ENCODE measurements around the gene PLCL2.
A peak's percentile ranks its signal among the peaks of the same experiment; 100 is the strongest.

Gene PLCL2

DNA sequence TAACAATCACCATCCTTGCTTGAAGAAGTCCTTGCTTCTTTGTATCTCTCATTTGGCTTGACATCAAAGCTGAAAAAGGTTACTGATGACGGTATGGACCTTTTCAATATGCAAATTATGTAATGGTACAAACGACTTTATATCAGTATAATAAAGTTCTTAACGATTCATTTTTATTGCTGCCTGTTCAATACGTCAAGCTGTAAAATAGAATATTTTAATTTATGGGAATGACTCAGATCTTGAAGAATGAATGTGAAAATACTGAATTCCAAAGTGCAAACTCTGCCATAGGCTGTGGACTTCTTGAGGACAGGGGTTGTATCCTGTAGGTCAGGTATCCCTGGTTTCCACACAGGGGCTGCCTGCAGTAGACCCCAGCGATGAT, 156.2 kb downstream of the PLCL2 start:
- no peak for DNase-seq (ENCODE audit: low read depth, low spot score)

DNA sequence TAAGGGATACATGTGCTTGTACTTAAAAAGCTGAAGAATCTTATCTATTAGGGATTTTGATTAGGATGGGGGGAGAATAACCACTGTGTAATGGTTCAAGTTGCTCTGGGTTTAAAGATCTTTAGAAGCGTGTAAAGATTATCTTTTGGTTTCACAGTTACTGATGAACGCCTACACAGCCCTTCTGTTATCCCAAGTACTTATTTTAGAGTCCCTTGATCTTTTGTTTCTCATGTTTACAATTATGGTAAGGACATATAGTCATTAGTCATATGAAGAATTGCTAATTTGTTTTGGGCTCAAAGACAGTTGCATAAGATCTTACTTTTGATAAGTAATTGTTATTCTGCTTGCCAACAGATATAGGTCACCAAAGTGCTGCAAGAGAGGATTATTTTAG, 160.1 kb downstream of the PLCL2 start:
- no peak for DNase-seq (ENCODE audit: low read depth, low spot score)

DNA sequence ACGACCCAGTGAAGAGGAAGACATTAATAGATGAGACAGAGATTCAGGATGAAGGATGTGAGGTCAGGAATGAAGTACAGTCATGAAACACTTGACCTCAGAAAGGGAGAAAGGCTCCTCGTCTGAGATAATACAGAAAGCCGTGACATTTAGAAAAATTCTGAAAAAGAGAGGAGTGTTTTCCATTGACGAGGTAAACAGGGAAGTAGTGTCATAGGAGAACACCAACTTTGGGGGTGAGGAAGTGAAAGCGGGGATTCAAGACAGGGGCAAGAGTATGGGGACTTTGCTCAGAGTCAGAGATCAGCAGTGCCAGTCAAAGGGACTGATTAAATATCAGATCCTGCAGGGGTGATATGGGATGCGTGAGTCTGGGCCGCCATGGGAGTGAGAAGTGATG, 160.9 kb downstream of the PLCL2 start:
- DNase-seq (ENCODE audit: low read depth, low spot score), result no peak

DNA sequence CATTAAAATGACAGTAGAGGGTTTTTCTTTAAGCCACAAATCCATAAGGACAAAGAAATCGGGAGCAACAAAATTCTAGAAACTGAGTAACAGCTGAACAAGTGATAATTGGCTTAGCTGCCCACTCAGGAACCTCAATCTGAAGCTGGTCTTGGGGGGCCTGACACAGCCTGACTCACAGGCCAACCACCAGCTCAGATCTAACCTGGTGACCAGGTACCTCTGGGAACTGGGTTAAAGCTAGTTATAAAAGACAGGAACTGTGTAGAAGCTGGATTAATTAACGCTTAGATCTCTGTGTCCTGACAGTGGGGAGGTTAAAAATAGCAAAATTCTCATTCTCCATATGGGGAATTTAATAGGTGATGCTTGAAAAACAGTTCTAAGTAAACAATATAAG, 161.9 kb downstream of the PLCL2 start:
- DNase-seq (ENCODE audit: low read depth, low spot score), result no peak

DNA sequence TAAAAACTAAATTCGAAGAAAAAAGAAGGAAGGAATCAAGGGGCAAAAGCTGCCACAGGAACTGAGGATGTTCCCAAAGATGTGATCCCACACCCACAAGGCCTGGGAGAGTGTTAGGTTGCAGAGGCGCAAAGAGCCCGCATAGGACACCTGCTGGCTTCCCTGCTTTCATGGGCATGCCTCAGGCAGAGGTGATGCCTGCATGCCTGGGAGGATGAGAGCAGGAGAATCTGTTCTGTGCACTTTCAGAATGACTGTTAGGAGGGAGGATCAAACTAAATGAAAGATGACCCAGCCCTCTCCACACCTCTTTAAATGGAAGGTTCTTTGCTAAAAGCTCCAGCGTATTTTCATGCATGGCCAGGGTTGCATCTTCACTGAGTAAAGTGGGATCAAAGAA, 162.4 kb downstream of the PLCL2 start:
- peak; percentile 23 for DNase-seq (ENCODE audit: low read depth, low spot score)

DNA sequence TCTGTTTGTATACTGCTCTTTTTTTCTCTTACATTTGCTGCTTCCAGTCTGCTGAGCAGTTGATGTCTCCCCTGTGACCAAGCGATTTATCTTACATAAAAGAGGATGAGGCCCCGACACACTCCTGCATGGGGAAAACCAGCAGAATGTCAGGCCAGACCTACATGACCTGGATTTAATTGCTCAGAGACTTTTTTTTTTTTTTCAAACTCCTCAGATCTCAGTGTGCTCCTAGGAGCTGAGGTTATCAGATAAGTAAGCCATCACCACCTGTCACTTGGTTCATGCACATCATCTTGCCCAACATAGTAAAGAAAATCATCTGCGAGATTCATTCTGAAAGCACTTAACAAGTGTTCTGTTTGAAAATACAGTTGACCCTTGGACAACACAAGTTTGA, 163.1 kb downstream of the PLCL2 start:
- no peak for DNase-seq (ENCODE audit: low read depth, low spot score)

DNA sequence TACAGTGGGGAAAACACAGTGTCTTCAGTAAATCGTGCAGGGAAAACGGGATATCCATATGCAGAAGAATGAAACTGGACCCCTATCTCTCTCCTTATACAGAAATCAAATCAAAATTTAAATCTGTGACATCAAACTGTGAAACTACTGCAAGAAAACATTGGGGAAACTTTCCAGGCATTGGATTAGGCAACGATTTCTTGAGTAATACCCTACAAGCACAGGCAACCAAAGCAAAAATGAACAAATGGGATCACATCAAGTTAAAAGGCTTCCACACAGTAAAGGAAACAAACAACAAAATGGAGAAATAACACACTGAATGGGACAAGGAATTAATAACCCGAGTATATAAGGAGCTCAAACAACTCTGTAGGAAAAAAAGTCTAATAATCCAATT, 165.3 kb downstream of the PLCL2 start:
- DNase-seq (ENCODE audit: low read depth, low spot score), result no peak

DNA sequence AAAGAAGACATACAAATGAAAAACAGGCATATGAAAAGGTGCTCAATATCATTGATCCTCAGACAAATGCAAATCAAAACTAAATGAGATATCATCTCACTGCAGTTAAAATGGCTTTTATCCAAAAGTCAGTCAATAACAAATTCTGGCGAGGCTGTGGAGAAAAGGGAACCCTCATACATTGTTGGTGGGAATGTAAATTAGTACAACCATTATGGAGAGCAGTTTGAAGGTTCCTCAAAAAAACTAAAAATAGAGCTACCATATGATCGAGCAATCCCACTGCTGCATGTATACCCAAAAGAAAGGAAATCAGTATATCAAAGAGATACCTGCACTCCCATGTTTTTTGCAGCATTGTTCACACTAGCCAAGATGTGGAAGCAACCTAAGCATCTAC, 165.8 kb downstream of the PLCL2 start:
- no peak for DNase-seq (ENCODE audit: low read depth, low spot score)

DNA sequence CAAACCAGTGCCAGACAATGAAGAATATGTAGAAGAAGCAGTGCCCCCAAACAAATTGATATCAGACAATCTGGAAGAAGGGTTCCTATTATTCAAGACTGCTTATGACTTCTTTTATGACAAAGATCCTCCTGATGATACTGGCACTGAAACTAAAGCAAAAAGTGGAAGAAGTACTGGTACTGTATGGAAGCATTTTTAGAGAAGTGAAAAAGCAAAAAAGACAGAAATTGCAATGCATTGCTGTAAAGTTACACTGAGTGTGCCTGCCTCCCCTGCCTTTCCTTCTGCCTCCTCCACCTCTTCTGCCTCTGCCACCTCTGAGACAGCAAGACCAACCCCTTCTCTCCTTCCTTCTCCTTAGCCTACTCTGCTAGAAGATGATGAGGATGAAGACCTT, 167.6 kb downstream of the PLCL2 start:
- no peak for DNase-seq (ENCODE audit: low read depth, low spot score)

DNA sequence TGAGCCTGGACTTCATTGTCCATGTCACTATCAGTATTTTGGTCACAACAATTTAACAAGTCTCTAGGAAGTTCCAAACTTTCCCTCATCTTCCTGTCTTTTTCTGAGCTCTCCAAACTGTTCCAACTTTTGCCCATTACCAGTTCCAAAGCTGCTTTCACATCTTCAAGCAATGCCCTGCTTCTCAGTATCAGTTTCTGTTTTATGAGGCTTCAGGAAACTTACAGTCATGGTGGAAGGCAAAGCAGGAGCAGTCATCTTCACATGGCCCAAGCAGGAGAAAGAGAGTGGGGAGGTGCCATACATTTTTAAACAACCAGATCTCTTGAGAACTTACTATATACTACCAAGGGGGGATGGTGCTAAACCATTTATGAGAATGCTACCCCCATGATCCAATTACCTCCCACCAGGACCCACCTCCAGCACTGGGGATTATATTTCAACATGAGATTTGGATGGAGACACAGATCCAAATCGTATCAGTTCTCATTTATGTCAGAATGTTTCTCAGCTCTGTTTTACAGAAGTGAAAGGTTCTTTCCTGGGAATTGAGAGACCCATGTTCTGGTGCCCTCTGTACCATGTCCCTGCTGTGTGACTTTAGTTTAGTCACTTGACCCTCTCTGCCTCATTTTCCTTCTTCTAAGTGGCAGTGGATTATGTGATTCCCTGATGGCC, 169.7 kb downstream of the PLCL2 start:
- DNase-seq (ENCODE audit: low read depth, low spot score), result no peak

DNA sequence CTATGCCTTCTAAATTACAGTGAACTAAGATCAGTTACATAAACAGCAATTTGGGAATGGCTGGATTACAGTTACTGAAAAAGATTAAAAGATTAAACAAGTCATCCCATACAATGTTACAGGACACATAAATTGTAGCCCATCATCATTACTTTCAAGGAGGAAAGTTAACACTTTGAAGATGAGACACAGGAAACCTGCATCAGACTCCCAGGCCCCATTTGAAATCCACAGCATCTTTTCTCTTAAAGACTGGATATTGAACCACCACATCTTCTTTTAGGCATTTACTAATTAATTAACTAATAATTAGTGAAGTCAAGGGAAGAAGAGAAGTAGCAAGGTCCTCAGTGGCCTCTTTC, 170.2 kb downstream of the PLCL2 start:
- DNase-seq (ENCODE audit: low read depth, low spot score), result no peak

DNA sequence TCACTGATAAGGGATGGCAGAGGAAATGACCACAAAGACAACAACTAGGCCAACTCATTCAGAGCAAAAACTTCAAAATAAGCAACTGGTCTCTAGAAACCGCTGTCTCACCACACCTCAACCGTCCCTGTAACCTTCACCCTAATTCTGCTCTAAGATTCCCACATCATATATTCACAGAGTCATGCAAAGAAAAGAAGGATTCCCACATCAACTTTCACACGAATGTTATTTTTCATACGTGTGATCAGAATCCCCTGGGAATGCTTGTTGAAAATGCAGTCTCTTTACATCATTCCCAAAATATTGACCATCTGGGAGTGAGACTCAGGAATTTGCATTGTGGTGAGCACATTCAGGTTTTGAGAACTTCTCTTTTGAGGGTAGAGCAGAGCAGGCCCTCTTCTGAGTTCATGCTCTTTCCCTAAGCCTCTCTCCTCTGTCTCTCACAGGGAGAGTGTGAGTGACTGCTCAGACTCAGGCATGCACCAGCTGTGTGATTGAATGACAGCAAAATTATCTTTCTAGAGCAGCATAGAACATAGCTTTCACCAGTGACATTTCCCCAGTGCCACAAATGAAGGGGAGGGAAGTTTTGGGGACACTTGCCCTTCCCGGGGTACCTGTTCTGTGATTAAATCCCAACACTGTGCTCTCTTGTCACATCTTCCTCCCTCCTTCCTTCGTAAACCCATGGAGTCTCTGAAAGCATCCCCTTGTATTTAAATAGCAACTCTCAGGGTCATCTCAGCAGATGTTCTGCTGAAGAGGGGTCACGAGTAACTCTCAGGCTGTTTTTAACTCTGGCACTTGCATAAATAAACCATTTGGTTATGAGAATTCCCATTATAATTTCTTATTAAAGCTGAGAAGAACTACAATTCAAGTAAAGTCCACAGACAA, 170.9 kb downstream of the PLCL2 start:
- no peak for DNase-seq (ENCODE audit: low read depth, low spot score)

DNA sequence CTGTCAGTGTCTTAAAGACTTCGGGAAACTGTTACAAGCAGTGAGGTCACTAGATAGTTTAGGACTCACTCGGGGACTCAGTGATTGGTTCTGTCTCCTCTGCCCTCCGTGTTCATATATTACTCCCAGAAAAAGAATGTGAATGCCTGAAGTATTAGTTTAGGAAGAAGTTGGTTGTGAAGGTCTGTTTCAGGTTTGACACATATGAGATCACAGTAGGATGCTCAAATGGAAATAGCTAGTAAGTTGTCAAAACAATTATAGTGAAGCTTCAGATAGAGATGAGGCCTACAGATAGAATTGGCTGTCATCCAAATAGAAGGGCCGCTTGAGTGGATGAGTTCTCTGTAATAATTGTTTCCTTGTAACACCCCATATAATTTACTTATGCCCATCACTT, 172.6 kb downstream of the PLCL2 start:
- DNase-seq (ENCODE audit: low read depth, low spot score), result no peak

DNA sequence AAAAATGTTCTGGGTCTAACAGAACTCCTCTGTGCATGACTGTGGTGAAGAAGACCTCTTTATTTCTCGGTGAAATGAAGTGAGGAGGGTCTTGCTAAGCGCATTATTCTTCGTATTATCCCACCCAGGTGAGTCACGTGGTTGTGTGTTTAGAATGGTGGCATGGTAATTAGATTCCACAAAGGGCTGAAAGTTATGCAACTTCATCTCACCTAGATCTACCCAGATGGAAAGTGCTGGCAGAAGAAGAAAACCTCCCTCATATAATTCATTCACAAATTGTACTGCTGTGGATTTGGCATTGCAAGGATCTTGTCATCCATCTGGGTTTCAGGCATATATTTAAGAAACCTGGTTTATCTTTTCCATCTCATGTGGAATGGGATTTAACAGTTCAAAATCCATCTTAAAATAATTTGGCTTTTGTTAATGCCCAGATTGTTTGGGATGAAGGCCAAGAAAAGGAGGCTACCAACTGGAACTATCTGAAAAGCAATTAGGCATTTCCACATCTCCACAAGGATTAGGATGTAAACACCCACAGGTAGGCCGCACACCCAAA, 175.3 kb downstream of the PLCL2 start:
- no peak for DNase-seq (ENCODE audit: low read depth, low spot score)

DNA sequence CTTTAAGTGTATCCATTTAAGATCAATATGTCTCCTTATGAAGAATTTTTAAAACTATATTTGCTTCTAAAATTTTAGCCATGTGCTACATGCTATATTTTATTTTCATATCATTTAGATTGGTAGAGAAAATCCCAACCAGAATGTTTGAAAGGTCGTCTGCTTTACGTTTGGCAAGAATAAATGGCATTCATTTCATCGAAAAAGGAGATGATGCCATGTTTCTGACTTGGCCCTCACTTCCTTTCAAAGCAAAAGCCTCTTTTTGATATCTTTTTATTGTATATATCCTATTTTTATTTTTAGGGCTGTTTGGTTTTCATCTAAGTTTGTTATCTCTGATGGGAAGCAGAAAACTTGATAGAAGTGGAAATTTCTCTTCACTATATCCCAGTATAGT, 176.2 kb downstream of the PLCL2 start:
- no peak for DNase-seq (ENCODE audit: low read depth, low spot score)

DNA sequence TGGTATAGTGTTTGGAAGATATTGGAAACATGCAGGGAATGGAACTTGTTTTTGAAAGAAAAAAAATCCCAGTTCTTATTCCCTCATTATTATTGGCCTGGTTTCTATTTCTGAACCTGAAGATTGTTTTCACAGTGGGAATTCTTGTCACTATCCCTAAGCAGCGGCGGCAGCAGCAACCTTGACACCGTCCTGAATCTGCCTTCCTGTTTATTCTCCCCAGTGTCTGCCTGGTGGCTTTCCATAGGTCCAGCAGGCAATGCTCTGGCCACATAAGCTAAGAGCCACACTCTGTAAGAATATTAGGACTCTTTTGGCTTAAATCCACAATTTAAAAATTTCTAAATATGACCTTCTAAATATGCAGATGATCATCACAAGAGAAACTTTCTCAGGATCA, 178.0 kb downstream of the PLCL2 start:
- no peak for DNase-seq (ENCODE audit: low read depth, low spot score)

DNA sequence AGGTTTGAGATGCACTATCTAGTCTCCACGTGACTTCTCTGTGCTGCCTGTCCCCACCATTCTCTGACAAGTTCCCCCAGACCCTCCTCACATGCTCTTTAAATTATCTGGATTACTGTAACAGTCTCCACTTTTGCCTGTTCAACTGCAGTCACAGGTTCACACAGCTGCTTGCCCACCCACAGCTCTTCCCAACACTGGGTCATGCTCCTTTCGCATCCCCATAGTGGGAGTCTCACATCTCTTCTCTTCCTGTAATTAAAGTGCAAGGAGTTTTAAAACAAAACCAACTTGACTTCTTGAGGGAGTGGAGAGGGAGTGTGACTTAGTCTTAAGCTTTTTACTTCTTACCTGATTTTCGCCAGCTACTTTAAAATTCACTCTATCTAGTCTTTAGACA, 178.8 kb downstream of the PLCL2 start:
- no peak for DNase-seq (ENCODE audit: low read depth, low spot score)

DNA sequence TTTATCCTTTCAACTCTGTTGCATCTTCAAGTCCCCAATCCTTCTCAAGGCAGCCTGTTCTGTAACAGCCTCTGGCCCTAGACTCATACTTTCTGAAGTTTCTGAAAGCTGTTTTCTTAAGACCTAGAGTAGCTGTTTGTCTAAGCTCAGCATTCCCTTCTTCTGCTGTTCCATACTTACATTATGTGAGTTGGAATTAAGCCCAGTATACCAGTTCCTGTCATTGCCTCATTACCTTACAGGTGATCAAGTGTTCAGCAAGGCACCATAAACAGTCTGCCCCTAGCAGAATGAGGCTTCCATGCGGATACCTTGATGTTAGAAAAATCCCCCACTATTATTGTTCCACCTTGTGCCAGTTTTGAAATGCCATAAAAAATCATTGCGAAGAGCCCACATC, 180.6 kb downstream of the PLCL2 start:
- DNase-seq (ENCODE audit: low read depth, low spot score), result no peak

DNA sequence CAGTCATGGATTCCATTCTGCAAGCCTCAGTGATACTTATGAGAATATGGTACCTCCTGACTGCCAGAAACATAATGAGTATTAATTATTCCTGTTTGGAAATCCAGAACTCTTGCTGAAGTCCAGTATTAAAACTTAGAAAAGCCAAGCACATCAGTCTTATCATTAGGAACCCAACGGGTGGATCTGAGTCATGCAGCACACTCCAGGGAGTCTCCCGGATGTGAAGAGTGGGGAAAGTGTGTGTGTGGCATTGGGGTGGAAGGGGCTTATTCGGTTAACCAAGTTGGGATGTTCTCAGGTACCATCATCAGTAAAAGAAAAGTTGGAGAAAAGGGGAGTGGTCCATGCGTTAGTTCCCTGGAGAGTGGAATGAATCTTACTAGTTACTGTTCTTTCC, 181.1 kb downstream of the PLCL2 start:
- DNase-seq (ENCODE audit: low read depth, low spot score), result no peak

DNA sequence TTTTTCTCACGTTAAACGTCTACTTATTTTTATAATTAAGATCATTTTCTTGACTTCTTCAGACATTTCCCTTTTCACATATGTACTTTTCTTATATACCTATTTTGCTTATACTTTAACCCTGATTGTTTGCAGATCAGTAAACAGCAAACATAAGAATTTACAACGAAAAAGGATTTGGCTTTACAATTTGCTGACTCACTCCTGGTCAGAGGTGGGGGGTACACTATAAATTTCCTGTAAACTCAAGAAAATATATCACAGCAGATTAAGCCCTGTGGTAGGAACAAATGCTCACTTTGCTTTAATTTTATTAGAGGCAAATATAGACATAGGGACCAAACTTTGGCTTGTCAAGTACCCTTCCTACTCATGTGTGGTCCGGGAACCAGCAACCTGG, 185.0 kb downstream of the PLCL2 start:
- DNase-seq (ENCODE audit: low read depth, low spot score), result no peak

DNA sequence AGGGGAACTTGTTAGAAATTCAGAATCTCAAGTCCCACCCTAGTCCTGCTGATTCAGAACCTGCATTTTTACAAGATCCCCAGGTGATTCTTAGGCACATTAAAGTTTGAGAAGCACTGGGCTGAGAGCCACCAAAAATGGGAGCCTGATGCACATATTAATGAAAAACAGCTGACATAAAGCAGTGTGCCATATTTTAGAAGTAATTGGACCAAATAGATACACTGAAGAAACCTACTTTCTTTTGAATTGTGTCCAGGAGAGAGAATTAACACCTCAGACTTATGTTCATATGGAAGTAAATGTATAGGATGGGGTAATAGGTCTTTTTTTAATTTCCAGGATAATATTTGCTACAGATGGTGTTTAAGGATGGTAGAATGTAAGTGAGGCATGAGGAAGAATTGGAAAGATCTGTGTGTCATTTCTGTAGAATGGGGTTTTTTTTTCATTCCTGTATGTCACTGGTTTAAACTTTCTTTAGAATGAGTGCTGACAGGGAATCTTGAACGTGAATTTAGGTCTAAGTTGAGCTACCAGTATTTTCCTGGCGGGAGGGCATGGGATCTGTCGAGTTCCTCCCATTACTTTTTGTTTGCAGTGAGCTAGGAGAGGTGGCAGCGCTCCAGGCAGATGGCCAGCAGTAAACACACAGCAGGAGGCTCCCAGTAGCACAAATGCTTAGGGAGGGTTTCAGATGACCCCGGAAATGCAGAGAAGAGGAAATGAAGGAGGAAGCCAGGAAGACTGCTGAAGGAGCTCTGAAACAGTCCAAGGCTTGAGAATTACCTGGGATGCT, 185.6 kb downstream of the PLCL2 start:
- DNase-seq (ENCODE audit: low read depth, low spot score), result no peak

DNA sequence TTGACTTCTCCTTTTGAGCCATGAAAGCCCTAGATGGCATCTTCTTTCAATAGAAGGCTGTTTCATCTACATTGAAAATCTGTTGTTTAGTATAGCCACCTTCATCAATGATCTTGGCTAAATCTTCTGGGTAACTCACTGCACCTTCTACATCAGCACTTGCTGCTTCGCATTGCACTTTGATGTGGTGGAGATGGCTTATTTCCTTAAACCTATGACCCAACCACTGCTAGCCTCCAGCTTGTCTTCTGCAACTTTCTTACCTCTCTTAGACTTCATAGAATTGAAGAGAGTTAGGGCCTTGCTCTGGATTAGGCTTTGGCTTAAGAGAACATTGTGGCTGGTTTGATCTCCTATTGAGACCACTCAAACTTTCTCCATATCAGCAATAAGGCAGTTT, 189.8 kb downstream of the PLCL2 start:
- no peak for DNase-seq (ENCODE audit: low read depth, low spot score)

Data from iPS DF 19.7 (cell line).